ENCODE results near the gene PSEN2.
"Not testable (repeated sequence)": the region's sequence is repeated elsewhere in the genome, so short reads cannot be mapped to it uniquely, and the experiment has no call there.

Gene PSEN2

DNA sequence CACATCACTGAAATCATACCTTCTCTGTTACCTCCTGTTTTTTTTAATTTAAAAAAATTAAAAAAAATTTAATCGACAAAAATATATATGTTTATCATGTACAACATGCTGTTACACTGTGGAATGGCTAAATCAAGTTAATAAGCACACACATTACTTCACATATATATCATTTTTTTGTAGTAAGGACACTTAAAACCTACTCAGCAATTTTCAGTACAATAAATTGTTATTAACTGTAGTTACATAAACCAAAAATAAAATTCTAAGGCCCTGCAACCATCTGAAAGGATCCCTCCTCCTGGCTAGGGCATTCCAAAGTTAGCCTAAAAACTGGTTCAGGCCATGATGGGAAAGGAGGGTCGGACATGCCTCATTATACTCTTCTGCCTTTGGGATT lies 46.1 kb downstream of the PSEN2 start:
- no peak for DNase-seq (ENCODE audit: low read depth in 2 of 2)

DNA sequence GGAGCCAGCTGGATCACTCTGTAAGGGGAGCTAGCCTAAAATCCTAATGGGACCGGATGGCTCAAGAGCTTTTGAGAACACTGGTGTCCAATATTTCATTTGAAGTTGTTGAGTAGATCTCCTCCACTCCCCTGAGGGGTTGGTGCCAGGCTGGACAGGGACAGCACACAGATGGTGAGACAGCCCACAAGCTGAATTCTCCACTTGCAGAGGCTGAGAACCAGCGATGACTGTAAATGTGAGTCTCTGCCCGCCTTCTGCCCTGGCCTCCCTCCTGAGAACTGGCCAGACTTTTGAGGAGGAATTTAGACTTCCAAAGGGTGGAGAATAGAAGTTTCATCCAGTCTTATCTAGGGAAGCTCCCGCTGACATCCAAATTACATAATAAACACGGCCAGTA lies 49.2 kb downstream of the PSEN2 start:
- no peak for DNase-seq (ENCODE audit: low read depth in 2 of 2)

DNA sequence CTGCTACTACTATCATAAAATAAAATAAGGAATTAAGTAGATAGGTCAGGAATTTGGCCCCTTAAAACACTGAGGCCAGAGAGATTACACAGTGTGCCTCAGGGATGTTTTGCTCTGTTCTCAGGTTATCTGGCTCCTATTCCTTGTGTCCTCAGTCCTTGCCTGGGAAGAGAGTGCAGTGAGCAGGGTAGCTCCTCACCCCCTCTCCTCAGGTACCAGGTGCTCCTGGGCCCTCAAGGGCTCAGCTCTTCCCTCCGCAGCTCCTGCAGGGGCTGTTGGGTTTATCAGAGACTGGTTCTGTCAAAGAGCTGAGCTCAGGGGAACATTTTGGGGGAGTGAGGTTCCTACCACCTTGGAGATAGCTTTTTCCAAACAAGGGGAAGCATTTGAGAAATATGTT lies 49.6 kb downstream of the PSEN2 start:
- DNase-seq (ENCODE audit: low read depth in 2 of 2) = no peak

DNA sequence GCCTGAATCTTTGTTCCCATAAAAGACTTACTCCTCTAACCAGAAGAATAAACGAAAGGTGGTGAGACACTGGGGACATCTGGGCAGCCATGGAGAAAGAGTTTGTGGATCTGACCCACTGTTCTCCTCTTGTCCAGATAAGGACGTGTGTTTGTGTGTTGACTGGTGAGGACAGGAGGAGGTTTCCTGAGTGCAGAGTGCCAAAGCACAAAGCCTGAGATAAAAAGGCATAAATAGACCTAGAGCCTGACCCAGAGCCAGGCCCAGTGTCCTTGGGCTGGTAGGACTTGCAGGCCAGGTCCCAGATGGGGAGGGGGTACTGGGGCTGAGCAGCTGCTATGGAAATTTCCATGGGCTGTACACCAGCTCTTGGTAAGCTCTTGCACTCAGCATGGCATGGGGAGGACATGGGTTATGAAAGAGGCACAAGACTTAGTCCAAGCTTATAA lies 50.1 kb downstream of the PSEN2 start:
- no peak for DNase-seq (ENCODE audit: low read depth in 2 of 2)

DNA sequence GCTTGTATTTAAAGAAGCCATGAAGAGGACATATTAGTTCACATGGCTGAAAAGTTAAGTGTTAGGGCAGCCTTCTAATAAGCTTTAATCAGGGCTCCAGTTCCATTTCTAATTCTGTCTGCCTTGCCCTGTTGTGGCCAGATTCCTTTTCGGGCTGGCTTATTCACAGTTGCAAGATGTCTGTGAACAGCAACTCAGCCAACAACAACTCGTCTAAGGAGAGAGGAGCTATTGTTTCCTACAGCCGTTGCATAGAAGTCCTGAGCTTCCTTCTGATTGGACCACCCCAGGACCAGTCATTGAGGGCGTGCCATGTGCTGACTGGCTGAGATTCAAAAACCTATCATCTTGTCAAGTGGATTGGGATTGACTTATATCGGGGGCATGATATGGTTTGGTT lies 51.1 kb downstream of the PSEN2 start:
- no peak for DNase-seq (ENCODE audit: low read depth in 2 of 2)

DNA sequence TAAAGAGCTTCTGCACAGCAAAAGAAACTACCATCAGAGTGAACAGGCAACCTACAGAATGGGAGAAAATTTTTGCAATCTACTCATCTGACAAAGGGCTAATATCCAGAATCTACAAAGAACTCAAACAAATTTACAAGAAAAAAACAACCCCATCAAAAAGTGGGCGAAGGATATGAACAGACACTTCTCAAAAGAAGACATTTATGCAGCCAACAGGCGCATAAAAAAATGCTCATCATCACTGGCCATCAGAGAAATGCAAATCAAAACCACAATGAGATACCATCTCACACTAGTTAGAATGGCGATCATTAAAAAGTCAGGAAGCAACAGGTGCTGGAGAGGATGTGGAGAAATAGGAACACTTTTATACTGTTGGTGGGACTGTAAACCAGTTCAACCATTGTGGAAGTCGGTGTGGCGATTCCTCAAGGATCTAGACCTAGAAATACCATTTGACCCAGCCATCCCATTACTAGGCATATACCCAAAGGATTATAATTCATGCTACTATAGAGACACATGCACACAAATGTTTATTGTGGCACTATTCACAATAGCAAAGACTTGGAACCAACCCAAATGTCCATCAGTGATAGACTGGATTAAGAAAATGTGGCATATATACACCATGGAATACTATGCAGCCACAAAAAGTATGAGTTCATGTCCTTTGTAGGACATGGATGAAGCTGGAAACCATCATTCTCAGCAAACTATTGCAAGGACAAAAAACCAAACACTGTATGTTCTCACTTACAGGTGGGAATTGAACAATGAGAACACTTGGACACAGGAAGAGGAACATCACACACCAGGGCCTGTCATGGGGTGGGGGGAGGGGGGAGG lies 59.1 kb downstream of the PSEN2 start:
- not testable (repeated sequence) for DNase-seq (ENCODE audit: low read depth in 2 of 2)

DNA sequence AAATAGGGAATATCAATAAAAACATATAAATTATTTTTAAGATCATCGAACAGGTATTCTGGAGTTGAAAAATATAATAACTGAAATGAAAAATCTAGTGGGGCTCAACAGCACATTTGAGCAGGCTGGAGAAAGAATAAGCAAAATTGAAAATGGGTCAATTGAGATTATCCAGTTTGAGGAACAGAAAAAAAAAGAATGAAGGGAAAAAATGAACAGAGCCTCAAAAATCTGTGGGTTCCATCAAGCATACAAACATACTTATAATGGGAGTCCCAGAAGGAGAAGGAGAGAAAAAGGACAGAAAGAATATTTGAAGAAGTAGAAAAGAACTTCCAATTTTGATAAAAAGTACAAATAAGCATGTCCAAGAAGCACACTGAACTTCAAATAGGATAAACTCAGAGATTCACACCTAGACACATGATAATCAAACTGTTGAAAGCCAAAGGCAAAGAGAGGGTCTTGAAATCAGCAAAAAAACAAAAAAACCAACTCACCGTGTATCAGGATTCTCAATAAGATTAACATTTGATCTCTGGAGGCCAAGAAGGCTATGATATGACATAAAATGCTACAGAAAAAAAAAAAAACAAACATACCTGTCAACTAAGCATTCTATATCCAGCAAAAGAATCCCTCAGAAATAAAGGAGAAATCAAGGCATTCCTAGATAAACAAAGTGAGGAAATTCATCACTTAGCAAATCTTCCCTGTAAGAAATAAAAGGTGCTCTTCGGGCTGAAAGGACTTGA lies 64.2 kb downstream of the PSEN2 start:
- no peak for DNase-seq (ENCODE audit: low read depth in 2 of 2)

DNA sequence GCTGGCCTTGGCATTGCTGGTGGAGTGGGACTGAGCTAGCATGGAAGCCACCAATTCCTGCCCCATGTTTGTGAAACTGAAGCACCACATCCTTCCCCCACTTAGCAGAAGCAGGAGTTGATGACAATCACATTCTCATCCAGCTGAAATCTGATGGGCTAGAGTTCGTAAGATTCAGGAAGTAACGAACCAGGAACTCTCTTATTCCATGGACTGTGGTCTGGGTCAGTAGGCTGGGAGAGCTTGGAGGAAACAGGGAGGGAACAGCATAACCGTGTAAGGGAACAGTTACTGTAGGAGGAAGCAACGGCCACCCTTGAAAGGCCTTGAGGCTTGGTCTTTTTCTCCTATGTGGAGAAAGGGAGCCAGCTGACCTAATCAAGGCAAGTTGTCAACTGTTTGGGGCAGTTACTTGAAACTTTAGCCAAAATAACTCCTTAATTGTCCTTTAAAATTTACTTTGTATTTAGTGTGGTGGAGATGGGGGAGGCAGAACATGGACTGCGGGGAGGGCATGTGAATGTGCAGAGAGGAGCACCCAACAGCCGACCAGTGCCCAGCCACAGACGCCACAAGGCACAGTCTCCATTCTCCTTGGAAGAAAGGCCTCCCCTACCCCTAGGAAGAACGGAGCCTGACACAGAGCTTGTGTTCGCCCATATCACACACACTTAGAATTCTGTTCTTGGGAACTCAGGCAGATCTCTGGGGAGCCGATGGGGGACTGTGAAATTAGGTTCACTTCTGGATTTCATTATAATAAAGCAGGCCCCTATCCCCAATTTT lies 67.7 kb downstream of the PSEN2 start:
- no peak for DNase-seq (ENCODE audit: low read depth in 2 of 2)

DNA sequence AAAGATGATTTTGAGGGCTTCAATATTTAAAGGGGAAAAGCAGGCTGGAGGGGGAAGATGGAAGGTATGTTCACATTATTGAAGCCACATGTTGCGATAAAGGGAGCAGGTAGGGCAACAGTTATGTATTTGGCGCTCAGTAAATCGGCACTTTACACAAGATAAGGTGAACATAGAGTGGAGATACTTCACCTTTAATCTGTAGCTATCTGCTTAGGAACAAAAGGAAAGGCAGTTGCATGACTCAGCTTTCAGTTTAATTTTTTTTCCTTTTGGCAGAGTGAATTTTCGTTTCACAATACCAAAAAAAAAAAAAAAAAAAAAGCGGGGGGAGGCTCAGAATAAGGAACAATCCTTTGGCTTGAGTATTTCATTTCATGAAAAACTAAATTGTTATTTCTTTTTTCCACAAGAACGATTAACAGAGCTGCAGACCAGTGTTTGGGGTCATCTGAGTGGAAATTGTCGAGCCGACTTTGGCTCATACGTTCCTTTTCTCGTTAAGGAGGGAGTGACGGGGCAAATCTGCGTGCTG lies 68.6 kb downstream of the PSEN2 start:
- DNase-seq (ENCODE audit: low read depth in 2 of 2) = peak; percentile 14 to 22

DNA sequence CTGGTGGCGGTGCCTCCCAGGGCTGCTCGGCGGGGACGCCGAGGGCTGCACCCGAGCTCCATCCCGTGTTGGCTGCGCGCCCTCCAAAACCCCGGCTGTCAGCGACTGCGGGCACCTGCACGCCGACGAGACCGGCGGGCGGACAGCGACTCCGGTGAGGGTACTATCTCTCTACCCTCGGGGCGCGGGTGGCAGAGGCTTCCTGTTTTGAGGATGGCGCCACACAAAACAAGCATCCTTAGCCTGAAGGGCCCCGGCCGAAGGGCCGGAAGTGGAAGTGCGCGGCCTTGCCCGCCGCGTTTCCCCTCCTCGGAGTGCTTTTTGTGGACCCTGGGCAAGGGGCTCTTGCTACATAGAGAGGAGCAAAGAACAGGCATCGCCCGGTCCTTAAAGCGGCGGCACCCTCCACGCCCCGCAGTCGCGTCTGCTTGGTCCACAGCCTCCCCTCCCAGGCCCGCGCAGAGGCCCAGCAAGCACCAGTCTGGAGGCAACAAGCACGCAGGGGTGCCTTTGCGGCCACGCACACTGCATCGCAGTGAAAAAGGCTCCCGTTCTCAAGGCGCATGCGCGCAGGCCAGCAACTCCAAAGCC lies 69.1 kb downstream of the PSEN2 start:
- no peak for DNase-seq (ENCODE audit: low read depth in 2 of 2)

DNA sequence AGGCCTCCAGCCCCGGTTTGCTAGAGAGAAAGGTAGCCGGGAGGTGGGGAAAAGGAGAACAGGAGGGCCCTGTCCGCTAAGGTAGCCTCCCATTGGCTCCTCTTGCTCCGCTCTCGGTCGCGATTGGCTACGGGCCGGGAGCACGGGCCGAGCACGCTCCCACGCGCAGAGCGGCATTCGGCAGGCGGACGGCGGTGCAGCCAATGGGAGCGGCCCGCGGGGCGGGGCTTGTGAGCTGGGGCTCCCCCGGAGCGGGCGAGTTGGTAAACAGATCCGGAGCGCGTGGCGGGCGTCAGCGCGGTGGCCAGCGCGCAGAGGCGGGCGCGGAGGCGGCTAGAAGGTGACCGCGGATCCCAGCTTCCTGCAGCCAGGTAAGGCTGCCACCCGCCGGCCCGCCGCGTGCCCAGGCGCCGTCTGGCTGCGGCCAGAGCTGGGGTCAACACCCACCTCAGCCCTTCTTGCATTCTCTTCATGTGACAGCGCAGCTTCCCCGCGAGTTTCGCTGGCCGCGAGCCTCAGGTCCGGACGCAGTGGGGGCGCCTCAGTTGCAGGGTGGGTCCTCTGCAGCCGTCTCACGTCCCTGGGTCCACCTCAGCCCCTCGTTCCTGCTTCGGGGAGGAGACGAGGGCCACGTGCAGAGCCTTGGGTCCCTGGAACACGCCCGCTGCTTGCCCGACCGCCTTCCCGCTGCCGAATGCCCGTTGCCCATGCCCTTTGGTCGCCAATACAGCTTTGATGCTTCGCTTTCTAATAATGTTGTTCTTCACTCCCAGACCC lies 69.8 kb downstream of the PSEN2 start, which contains the start of gene COQ8A:
Gene COQ8A (plus strand): TSS at position 266 of the 777 bp plus-strand sequence. CDS start 21,092 bp downstream, outside the sequence.
- peak; percentile 99 for DNase-seq (ENCODE audit: low read depth in 2 of 2)

DNA sequence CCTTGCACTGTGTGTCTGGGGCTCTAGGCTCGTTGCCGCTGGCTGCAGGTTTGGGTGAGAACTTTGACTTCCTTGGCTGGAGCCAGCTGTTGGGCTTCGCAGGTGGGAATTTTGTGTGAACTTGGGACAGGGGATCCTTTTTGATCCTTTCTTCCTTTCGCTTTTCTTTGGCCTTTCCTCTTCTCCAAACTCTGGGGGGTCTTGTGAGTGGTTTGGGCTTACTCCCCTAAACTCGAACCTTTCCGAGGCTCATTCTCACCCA lies 70.3 kb downstream of the PSEN2 start:
- no peak for DNase-seq (ENCODE audit: low read depth in 2 of 2)

DNA sequence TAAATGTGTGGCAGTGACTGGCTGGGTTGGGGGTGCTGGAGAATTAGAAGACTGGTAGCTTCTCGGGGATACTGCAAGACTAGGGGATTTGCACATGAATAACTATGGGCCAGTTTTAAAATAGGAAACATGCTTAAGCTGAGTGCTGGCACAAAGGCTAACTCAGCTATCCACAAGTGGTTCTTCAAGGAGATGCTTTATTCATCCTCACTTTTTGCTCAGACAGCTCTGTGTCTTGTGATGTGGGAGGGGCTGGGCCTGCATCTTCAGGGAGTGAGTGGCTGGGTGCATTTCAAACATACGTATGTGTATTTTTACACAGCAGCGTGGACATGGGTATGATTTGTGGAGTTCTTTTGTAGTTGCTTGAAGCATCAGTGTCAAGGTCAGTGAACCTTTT lies 72.0 kb downstream of the PSEN2 start:
- DNase-seq (ENCODE audit: low read depth in 2 of 2) = no peak

DNA sequence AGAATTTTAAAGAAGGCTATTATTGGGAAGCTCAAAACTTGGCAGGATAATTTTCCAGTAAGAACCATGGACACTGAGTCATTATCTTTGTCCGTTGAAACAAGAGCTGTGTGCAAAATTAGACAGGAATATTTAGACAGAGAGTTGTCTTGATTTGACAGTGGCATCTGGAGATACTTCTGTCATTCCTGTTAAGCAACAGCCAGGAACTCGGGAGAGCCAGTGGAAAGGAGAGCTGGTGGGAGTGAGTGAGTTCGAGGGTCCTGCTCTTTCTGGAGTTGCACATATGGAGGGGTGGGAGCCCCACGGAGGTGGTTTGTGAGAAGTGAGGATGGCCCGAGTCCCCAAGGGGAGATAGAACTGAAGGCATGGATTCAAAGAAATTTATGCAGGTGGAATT lies 72.7 kb downstream of the PSEN2 start:
- no peak for DNase-seq (ENCODE audit: low read depth in 2 of 2)

DNA sequence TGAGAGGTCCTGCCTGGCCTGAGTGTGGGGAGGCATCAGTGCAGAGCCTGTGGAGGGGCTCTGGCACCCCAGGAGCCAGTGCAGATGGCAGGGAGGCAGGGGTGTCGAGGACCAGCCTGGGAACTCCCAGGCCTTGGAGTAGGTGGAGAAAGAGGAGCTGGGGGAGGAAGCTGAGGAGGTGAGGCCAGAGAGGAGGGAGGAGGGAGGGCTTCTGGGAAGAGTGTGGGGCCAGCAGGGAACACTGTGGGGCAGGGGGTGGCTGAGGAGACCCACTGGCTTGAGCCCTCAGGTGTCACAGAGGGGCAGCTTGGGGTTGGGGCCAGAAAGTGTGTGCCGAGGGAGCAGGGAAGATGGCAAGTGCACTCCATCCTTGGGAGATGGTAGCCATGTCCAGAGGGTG lies 73.5 kb downstream of the PSEN2 start:
- DNase-seq (ENCODE audit: low read depth in 2 of 2) = no peak

DNA sequence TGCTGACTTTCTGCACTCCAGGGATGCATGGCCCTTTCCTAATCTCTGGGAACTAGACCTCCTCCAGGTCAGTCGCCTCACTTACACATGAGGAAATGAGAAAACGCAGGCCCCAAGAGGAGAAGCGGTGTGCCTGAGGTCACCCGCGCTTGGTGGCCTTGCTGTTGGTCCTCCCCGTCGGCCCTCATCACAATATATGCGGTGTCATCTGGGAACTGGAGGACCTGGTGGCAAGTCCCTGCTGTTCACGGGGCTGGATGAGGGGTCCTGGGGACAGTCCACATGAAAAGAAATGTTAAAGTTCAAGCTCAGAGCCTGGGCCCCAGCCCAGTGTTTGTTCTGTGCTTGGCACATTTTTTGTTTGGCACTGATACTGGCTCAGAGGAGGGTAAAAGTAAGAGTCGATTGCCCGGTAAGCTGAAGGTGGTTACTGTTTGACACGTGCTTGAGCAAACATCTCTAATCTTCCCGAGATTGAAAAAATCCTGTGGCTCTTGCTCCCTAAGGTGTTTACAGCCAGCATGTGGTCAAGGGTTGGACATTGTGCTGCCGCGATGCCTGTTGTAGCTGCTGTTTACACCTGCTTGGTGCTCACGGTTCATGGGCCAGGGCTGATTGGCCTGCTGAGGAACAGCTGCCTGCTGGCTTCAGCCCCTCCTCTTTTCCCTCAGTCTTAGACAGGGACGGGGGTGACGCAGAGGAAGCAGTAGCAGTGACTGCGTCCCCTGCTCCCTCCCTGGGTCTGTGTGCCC lies 74.9 kb downstream of the PSEN2 start:
- no peak for DNase-seq (ENCODE audit: low read depth in 2 of 2)

Data from fibroblast of skin of left quadriceps (primary cell).